ENCODE results near the gene FHIP1B.

DNA sequence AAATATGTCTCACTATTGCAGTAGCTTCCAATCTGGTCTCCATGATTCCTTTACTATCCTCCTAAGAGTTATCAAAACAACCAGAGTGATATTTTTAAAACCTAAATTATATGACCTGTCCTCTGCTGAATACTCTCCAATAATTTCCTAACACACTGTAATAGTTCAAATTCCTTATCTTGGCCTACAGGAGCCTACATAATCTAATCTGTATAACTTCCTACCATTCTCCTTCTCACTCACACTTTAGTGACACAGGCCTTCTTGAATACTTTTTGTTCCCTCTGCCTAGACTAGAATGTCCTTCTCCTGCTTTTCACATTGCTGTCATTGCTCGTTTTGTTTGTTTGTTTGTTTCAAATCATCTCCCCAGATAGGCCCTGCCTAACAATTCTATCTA lies 9.4 kb downstream of the FHIP1B start:
- TF ChIP-seq CTCF (IDR thresholded peaks at IDR 0.05): no peak
- no peak for TF ChIP-seq POLR2AphosphoS5 (IDR thresholded peaks at IDR 0.05; ENCODE audit: insufficient read depth in 1 of 2, low read depth in 1 of 2)

Measured in vagina (tissue), 2 donors.